Activated T-cell treated with anti-CD3 and anti-CD28 coated beads, Interleukin-2, amount 50 U/mL, for 72 hours (primary cell): ENCODE measurements around the gene AHRR. TPM values are rescaled to one million over a fixed set of nuclear protein-coding genes. Genes with fewer than 3 reads are reported as not detected.

Experiments used
- ATAC-seq, 2 donors: fragments of 150-1000 bp; cut with Tn5 transposase; replicated peaks in 1 of 2; 2 replicates each; pipeline ENCODE4 v1.10.0; 2021; ENCODE audit warnings: moderate library complexity in 2 of 2, mild to moderate bottlenecking in 1 of 2
- DNase-seq, 2 donors: peaks; one replicate each; pipeline ENCODE4 v3.0.0; 2021 to 2022; ENCODE audit warnings: mixed read lengths in 1 of 2
- H3K27ac Mint-ChIP-seq: one replicate; pipeline ENCODE4 v1.8.0; 2022; ENCODE audit warnings: mild to moderate bottlenecking, moderate library complexity, mixed read lengths
- H3K27me3 Mint-ChIP-seq: one replicate; pipeline ENCODE4 v1.8.0; 2022; ENCODE audit warnings: low read depth, mixed read lengths
- H3K36me3 Mint-ChIP-seq, 2 donors: one replicate each; pipeline ENCODE4 v1.8.0; 2022; ENCODE audit warnings: mixed read lengths in 2 of 2, mild to moderate bottlenecking in 1 of 2; ENCODE audit not compliant: insufficient read depth in 2 of 2
- H3K4me1 Mint-ChIP-seq: one replicate; pipeline ENCODE4 v1.8.0; 2022; ENCODE audit warnings: low read depth, mixed read lengths
- H3K4me3 Mint-ChIP-seq, 2 donors: one replicate each; pipeline ENCODE4 v1.8.0; 2022; ENCODE audit warnings: mild to moderate bottlenecking in 2 of 2, mixed read lengths in 2 of 2, moderate library complexity in 2 of 2
- H3K9me3 Mint-ChIP-seq, 2 donors: one replicate each; pipeline ENCODE4 v1.8.0; 2022; ENCODE audit warnings: mixed read lengths in 2 of 2
- total RNA-seq, 2 donors: library from RNA; stranded (reverse); gene quantifications; one replicate each; pipeline ENCODE4 v1.2.3, GENCODE V29; 2022

AHRR gene
- total RNA-seq, 2 donors from 2014 or later: 56.0 to 82.2 TPM

DNA sequence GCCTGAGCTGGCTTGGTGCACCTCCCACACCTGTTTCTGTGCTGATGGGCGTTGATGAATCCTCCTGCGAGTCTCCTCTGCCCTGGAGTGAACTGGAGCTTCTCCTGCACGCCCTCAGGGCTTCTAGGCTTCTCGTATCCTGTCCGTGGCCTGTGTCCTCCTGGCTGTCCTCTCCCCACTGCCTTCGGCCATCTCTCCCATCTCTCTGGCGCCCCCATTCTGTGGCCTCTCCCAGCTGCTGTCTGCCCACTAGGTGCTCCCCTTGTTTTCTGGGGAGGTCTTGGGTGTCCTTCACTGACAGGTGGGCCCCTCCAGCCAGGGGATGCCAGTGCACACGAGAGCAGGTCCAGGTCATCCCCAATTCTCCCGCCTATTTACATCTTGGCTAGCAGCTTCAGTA is 28.8 kb downstream of the AHRR start:
- Mint-ChIP-seq H3K36me3 (peaks cover 13 to 16% of the 10 kb centered on the region in 2 donors), H3K27me3 (peaks cover 7% of the 10 kb centered on the region), H3K27ac (no peak overlapping the region), H3K4me1 (peaks cover 36% of the 10 kb centered on the region), H3K4me3 (no peak overlapping the region), H3K9me3 (peaks cover 0 to 3% of the 10 kb centered on the region in 2 donors)
- DNase-seq (no peak), ATAC-seq (no peak)

DNA sequence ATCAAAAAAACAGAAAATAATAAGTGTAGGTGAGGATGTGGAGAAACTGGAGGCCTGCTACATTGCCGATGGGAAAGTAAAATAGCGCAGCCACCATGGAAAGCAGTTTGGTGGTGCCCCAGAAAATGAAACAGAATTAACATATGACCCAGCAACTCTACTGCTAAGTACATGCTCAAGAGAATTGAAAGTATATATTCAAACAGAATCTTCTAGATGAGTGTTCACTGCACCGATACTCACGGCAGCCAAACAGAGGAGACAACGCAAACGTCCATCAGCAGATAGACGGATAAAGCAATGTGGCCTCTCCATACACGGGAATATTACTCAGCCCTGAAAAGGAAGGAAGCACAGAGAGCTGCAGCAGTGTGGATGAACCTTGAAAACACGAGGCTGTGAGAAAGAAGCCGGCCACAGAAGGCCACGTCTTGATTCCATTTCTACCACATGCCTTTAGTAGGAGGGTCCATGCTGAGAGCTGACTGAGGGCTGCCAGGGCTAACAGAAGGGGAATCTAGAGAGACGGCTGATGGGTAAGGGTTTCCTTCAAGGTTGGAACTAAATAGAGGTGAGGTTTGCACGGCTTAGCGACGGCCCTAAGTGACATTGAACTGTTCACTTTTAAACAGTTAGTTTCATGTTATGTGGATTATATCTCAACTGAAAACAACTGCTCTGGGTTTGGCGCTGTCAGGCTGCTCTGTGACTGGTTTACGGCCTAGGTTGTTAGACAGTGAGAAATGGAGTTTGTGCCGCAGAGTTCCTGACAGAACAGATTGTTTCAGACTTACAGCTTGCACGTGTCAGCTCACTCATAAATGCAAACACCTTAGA is 29.8 kb downstream of the AHRR start:
- DNase-seq (no peak), ATAC-seq (peak; percentile 36 to 81)
- peaks cover 0 to 3% of the 10 kb centered on the region in 2 donors for H3K9me3 Mint-ChIP-seq
- peaks cover 7% of the 10 kb centered on the region for H3K27me3 Mint-ChIP-seq
- no peak overlapping the region for H3K27ac Mint-ChIP-seq
- no peak overlapping the region for H3K4me3 Mint-ChIP-seq
- peaks cover 27% of the 10 kb centered on the region for H3K4me1 Mint-ChIP-seq
- H3K36me3 Mint-ChIP-seq: peaks cover 15 to 21% of the 10 kb centered on the region in 2 donors

DNA sequence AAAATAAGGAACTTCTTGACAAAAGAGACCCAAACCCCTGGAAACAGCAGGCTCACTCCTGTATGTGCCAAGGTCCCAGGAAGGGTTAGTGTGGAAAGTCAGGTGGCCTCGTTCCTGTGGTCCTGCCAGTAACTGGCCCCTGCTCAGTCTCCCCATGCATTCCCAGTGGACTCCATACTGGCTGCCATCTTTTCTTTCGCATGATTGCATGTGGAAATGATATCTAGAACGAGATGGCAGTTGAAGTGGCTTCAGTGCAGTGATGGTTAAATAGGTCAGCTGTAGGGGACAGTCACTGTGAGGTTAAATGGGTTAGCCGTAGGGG is 30.4 kb downstream of the AHRR start:
- ATAC-seq (no peak), DNase-seq (no peak)
- Mint-ChIP-seq H3K36me3 (peaks cover 12 to 21% of the 10 kb centered on the region in 2 donors), H3K9me3 (peaks cover 0 to 3% of the 10 kb centered on the region in 2 donors), H3K4me3 (no peak overlapping the region), H3K27me3 (peaks cover 7% of the 10 kb centered on the region), H3K27ac (no peak overlapping the region), H3K4me1 (peaks cover 21% of the 10 kb centered on the region)

DNA sequence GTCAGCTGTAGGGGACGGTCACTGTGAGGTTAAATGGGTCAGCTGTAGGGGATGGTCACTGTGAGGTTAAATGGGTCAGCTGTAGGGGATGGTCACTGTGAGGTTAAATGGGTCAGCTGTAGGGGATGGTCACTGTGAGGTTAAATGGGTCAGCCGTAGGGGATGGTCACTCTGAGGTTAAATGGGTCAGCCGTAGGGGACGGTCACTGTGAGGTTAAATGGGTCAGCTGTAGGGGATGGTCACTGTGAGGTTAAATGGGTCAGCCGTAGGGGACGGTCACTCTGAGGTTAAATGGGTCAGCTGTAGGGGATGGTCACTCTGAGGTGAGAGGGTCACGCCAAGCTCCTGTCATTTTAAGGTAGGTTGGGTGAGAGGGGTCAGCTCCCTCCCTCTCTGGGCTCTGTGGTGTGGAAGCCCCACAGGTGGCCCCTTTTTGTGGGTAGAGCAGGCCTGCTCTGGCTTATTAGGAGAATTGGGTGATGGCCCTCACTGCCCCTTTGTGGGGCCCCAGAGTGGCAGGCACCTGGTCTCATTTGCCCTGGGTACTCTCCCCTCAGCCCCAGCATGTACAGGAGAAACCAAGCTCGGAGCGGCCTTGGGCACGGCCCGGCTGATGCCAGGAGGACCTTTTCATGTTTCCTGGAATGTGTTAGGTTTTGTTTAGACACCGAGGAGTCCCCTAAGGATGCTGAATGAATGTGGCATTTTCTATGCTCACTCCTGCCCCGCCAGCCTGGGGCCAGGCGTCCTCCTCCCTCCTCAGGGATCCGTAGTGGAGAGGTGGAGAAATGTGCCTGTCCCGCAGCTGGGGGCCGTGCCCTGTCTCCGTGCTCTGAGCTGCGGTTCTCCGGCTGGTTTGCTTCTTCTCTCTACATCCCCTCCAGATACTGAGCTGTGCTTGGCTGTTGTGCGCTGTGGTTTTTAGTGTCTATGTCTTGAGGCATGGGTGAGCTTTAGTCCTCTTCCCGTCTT is 31.4 kb downstream of the AHRR start:
- peaks cover 15% of the 10 kb centered on the region for H3K4me1 Mint-ChIP-seq
- no peak overlapping the region for H3K4me3 Mint-ChIP-seq
- peaks cover 7% of the 10 kb centered on the region for H3K27me3 Mint-ChIP-seq
- peaks cover 0 to 3% of the 10 kb centered on the region in 2 donors for H3K9me3 Mint-ChIP-seq
- no peak overlapping the region for H3K27ac Mint-ChIP-seq
- H3K36me3 Mint-ChIP-seq: peaks cover 10 to 16% of the 10 kb centered on the region in 2 donors
- ATAC-seq (peak in 1 of 2 donors; percentile 22), DNase-seq (no peak)

DNA sequence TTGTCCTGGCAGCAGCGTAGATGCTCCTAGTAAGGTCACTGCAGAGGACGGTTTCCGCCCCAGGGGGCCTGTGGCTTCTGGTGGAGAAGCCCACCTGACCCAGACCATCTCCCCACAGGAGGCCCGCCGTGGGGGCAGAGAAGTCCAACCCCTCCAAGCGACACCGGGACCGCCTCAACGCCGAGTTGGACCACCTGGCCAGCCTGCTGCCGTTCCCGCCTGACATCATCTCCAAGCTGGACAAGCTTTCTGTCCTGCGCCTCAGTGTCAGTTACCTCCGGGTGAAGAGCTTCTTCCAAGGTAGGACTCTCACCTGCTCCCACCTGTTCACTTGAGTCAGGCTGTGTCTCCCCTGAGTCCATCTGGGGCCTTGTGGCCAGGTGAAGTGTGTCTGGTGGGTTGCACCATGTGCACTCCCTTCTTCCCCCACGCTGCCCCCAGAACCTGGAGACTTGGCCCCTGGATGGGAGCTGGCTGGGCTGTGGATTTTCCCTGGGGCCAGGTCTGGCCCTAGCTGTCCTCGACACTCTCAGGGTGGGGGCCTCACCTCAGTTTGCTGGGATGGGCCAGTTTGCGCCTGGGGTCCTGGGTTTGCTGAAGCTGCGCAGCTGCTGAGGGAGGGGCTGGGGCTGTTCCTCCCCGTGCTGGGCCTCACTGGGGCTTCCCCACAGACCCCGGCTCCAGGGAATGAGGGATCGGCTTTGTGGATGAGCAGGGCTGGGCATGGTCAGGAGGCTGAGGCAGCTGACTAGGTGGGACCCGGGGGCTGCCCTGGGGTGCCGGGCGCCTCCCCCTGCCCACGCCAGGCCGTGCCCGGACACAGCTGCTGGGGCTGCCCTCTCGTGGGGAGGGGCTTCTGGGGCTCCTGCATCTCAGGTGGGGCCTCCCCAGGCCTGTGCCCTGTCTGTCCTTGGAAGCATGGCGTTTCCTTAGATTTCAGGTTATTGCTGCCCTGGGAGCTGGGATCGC is 32.4 kb downstream of the AHRR start:
- Mint-ChIP-seq H3K4me1 (peaks cover 9% of the 10 kb centered on the region), H3K4me3 (no peak overlapping the region), H3K27ac (no peak overlapping the region), H3K27me3 (no peaks in the 10 kb centered on the region), H3K36me3 (peaks cover 9 to 11% of the 10 kb centered on the region in 2 donors), H3K9me3 (peaks cover 0 to 3% of the 10 kb centered on the region in 2 donors)
- no peak for ATAC-seq
- DNase-seq: no peak

DNA sequence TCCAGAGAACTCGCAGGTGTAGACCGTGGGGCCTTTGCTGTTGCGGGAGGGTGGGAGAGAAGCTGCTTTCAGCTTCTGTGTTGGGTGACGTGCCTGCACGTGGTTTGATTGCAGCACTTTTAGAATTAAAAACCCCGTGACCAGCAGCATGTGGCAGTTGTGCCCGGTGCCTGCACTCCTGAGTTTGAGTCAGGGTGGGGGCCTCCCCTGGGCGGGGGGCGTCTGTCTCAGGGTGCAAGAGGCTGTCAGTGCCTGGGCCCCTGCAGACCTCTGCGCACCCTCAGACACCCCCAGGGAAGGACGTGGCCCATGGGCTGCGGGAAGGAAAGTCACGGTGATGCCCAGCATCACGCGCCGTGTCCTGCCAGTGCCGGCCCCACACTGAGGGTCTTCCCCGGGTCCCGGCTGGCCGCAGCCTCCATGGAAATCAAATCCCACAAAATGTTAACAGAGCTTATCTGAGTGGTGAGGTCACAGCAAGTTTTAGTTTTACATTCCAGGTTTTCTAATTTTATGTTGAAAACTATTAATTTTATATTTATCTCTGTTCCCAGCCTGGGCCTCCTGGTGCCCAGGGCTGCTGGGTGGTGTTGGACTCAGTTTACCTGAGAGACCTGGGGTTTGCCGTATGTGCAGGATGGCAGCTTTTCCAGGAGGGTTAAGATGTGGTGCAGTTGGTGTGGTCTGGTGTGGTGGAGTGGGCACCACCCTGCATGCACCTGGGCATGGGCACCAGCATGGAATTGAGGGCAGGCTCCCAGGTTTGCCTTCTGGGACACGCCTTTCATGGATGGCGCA is 33.3 kb downstream of the AHRR start:
- no peak overlapping the region for H3K27ac Mint-ChIP-seq
- no peak overlapping the region for H3K4me3 Mint-ChIP-seq
- no peaks in the 10 kb centered on the region for H3K27me3 Mint-ChIP-seq
- DNase-seq (no peak), ATAC-seq (no peak)
- peaks cover 0 to 3% of the 10 kb centered on the region in 2 donors for H3K9me3 Mint-ChIP-seq
- peaks cover 9% of the 10 kb centered on the region for H3K4me1 Mint-ChIP-seq
- peaks cover 9 to 11% of the 10 kb centered on the region in 2 donors for H3K36me3 Mint-ChIP-seq

DNA sequence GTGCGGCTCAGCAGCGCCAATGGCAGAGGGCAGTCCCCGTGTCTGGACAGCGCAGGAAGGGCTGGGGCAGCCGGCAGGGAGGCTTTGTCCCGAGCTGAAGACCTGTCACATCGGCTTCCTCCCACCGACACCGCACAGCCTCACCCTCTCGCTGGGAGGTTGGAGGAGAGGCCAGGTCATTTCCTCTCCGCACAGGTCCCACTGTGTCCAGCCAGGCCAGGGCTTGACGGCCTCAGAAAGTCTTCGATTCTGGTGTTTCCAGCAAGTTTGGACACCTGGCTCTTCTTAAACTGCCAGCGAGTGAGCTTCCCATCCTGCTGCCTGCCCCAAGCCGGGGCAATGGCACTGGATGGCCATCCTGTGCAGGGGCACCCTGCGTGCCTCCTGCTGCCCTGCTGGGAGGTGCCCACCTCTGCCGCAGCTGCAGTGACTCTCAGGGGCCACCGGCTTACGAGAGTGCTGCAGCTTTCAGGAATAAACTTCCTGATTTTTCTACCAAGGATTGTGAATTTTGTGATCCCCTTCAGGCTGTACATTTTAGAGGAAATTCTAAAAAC is 33.9 kb downstream of the AHRR start:
- Mint-ChIP-seq H3K27me3 (no peaks in the 10 kb centered on the region), H3K27ac (no peak overlapping the region), H3K36me3 (peaks cover 7 to 13% of the 10 kb centered on the region in 2 donors), H3K9me3 (peaks cover 0 to 3% of the 10 kb centered on the region in 2 donors), H3K4me1 (peaks cover 4% of the 10 kb centered on the region), H3K4me3 (no peak overlapping the region)
- DNase-seq (no peak), ATAC-seq (no peak)

DNA sequence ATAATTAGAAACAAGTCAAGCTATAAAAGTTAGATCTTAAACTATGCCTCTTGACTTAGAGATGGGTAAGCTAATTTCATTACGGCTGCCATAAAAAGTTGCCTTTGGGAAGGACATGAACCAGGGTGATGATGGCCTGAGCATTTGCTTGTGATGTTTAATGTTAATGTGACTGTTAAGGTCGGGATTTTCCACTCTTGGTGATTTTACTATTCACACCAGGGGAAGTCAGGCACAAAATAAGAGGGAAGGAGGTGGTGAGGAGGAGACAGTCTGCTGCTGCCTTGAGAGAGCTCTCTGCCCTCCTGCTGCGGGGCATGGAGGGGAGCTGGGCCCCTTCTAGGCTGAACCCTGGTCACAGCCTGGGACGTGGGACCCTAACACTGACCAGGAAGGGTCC is 34.4 kb downstream of the AHRR start:
- Mint-ChIP-seq H3K4me3 (no peak overlapping the region), H3K9me3 (peaks cover 0 to 3% of the 10 kb centered on the region in 2 donors), H3K27ac (no peak overlapping the region), H3K4me1 (no peaks in the 10 kb centered on the region), H3K36me3 (peaks cover 10 to 16% of the 10 kb centered on the region in 2 donors), H3K27me3 (no peaks in the 10 kb centered on the region)
- ATAC-seq: no peak
- no peak for DNase-seq

DNA sequence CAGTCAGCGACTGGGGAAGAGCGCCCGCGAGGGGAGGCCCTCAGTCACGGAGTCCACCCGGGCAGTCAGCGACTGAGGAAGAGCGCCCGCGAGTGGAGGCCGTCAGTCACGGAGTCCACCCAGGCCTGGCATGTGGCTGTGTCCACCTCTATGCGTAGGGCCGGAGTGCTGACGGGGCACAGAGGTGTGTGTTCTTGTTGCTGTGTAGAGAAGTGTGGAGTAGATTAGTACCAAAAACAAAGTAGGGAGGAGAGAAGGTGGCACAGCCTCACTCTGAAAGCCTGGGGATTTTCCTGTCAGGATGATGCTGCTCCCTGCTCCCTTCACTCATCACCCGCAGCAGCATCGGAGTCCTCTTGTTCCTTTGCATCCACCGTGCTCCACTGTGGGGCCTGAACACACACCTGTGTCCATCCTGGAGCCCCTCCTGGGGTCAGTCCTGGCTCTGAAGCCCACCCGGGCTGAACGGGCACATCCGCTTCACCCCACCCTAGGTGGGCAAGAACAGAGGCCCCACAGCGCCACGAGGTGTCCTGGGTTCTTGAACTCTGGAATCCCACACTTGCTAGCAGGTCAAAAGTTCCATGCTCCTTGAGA is 37.9 kb downstream of the AHRR start:
- peaks cover 9 to 40% of the 10 kb centered on the region in 2 donors for H3K36me3 Mint-ChIP-seq

DNA sequence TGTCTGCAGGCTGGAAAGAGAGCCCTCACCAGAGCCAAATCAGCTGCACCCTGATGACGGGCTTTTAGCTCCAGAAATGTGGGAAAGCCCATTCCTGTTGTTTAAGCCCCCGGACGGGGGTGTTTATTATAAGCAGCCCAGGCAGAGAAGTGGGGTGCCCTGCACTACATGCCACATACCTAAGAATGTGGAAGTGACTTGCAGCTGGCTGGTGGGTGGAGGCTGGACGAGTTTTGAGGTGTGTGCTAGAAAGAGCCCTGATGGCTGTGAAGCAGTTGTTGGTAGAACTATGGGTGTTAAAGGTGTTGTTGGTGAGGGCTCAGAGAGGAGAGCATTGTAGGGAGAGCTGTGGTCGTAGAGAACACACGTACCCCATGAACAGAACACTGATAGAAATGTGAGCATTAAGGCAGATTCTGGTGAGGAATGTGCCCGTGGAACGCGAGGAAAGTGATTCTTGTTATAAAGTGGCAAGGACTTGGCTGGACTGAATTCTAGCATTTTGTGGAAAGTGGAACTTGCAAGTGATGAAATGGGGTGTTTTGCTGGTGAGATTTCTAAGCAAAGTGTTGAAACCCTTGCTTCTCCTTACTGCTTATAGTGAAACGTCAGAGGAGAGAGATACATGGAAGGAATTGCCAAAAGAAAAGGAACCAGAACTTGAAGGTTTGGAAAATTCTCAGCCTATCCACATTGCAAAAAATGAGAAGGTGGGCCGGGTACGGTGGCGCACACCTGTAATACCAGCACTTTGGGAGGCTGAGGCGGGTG is 38.9 kb downstream of the AHRR start:
- H3K36me3 Mint-ChIP-seq: peaks cover 9 to 49% of the 10 kb centered on the region in 2 donors
- DNase-seq: no peak
- H3K27ac Mint-ChIP-seq: no peak overlapping the region

More for the DNA sequence above, 37.9 kb downstream of the AHRR start:
- peaks cover 4% of the 10 kb centered on the region in 2 donors for H3K9me3 Mint-ChIP-seq
- ATAC-seq: no peak
- H3K4me3 Mint-ChIP-seq: no peak overlapping the region
- DNase-seq: no peak
- H3K27ac Mint-ChIP-seq: no peak overlapping the region
- no peaks in the 10 kb centered on the region for H3K4me1 Mint-ChIP-seq
- H3K27me3 Mint-ChIP-seq: no peaks in the 10 kb centered on the region

DNA sequence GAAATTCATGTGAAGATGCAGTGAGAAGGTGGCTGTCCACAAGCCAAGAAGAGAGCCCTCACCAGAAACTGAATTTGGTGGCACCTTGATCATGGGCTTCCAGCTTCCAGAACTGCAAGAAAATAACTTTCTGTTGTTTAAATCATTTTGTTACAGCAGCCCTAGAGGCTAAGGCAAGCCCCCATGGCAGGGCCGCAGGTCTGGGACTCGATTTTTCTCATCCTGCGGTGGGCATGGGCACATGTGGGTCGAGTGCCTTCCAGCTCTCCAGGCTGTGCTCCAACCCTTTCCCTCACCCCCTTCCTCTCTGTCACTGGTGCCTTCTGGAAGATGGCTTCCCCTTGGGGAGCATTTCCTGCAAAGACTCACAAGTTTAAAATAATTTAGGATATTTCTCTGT is 40.7 kb downstream of the AHRR start:
- H3K36me3 Mint-ChIP-seq: peaks cover 7 to 46% of the 10 kb centered on the region in 2 donors
- ATAC-seq (no peak), DNase-seq (no peak)
- H3K9me3 Mint-ChIP-seq: peaks cover 5 to 7% of the 10 kb centered on the region in 2 donors
- no peak overlapping the region for H3K27ac Mint-ChIP-seq
- H3K4me3 Mint-ChIP-seq: no peak overlapping the region
- H3K4me1 Mint-ChIP-seq: peaks cover 7% of the 10 kb centered on the region
- H3K27me3 Mint-ChIP-seq: no peaks in the 10 kb centered on the region

More for the DNA sequence above, 38.9 kb downstream of the AHRR start:
- Mint-ChIP-seq H3K9me3 (peaks cover 5 to 7% of the 10 kb centered on the region in 2 donors), H3K4me1 (no peaks in the 10 kb centered on the region), H3K27me3 (no peaks in the 10 kb centered on the region), H3K4me3 (no peak overlapping the region)
- ATAC-seq: no peak
